Urinary bladder (tissue), 4 donors: ENCODE results near the gene GNLY. TPM values are rescaled to one million over a fixed set of nuclear protein-coding genes. Genes with fewer than 3 reads are reported as not detected.

ENCODE experiments used
- DNase-seq: peaks from one replicate; pipeline ENCODE4 v3.0.0-alpha.2; 2015; ENCODE audit errors: extremely low spot score
- H3K27ac ChIP-seq: one replicate; pipeline ENCODE4 v1.5.1; 2013; ENCODE audit warnings: low read depth, mild to moderate bottlenecking, moderate library complexity
- H3K36me3 ChIP-seq: one replicate; pipeline ENCODE4 v1.6.1; 2013; ENCODE audit warnings: mild to moderate bottlenecking, moderate library complexity; ENCODE audit not compliant: insufficient read depth
- H3K4me1 ChIP-seq: one replicate; pipeline ENCODE4 v1.6.1; 2013; ENCODE audit warnings: mild to moderate bottlenecking, moderate library complexity; ENCODE audit not compliant: insufficient read depth
- H3K4me3 ChIP-seq: one replicate; pipeline ENCODE4 v1.5.1; 2013; ENCODE audit warnings: low read depth, low read length
- WGBS: extraction: QIAGEN DNeasy Blood & Tissue Kit; methylation state at CpG from one replicate; pipeline ENCODE4 v1.1.7; 2013; 5-methylcytosine and 5-hydroxymethylcytosine counted together
- polyA plus RNA-seq: library from polyadenylated mRNA; stranded (reverse); fragments of 200-250 nt; gene quantifications from one replicate; pipeline ENCODE4 v1.2.3, GENCODE V29; 2013
- total RNA-seq: library from RNA; depleted of rRNA; stranded (reverse); fragments of >200 nt; gene quantifications from one replicate; pipeline ENCODE4 v1.2.3, GENCODE V29; 2014
- donor health status: healthy with polysubstance abuse.
- donor health status: healthy.

The GNLY gene
- total and polyA plus RNA-seq, 2 donors: 1.8 TPM; not detected in 1

DNA sequence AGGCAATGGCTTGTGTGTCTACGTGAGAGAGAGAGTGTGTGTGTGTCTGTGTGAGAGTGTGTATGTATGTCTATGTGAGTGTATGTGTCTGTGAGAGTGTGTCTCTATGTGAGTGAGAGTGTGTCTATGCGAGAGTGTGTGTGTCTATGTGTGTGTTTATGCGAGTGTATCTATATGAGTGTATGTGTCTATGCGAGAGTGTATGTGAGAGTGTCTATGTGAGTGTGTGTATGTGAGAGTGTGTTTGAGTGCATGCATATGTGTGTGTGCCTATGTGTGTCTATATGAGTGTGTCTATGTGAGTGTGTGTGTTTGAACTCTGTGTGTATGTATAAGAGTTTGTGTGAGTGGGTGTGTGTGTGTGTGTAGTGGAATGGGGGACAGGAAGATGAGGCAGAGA is 9.8 kb upstream of the GNLY start:
- H3K27ac ChIP-seq: no peak overlapping the region
- no peaks in the 10 kb centered on the region for H3K4me1 ChIP-seq
- H3K36me3 ChIP-seq: no peaks in the 10 kb centered on the region
- no peak for DNase-seq
- WGBS: 94% methylated on average over 4 of the region's 4 CpGs
- H3K4me3 ChIP-seq: no peak overlapping the region

DNA sequence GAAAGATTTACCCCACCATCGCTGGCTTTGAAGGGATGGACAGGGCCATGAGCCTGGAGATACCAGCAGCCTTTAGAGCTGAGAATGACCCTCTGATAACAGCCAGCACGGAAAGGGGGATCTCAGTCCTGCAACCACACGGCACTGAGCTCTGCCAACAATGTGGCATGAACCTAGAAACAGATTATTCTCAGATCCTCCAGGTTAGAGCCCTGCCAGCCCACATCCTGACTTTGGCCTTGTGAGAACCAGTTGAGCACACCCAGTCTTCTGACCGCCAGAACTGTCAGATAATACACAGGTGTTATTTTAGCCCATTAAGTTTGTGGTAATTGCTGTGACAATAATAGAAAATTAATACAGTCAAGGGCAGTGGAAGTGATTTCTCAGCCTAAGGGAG is 9.4 kb upstream of the GNLY start:
- Histone ChIP-seq H3K4me3 (no peak overlapping the region), H3K27ac (no peak overlapping the region), H3K36me3 (no peaks in the 10 kb centered on the region), H3K4me1 (no peaks in the 10 kb centered on the region)
- 72% methylated on average over 4 of the region's 4 CpGs for WGBS
- DNase-seq: no peak

DNA sequence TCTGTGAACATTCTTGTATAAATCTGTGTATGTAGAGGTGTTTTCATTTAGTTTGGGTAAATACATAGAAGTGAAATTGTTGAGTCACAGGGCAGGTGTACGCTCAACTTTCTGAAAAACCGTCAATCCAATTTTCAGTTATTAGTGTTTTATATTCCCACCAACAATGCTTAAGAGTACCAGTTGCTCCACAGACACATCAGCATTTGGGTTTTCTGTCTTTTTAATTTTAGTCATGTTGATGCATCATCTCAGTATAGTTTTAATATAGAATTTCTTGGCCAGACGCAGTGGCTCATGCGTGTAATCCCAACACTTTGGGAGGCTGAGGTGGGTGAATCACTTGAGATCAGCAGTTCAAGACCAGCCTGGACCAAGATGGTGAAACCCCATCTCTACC is 3.2 kb upstream of the GNLY start:
- 91% methylated on average over 4 of the region's 4 CpGs for WGBS
- no peaks in the 10 kb centered on the region for H3K36me3 ChIP-seq
- H3K4me1 ChIP-seq: no peaks in the 10 kb centered on the region
- no peak overlapping the region for H3K4me3 ChIP-seq
- DNase-seq: no peak
- no peak overlapping the region for H3K27ac ChIP-seq

DNA sequence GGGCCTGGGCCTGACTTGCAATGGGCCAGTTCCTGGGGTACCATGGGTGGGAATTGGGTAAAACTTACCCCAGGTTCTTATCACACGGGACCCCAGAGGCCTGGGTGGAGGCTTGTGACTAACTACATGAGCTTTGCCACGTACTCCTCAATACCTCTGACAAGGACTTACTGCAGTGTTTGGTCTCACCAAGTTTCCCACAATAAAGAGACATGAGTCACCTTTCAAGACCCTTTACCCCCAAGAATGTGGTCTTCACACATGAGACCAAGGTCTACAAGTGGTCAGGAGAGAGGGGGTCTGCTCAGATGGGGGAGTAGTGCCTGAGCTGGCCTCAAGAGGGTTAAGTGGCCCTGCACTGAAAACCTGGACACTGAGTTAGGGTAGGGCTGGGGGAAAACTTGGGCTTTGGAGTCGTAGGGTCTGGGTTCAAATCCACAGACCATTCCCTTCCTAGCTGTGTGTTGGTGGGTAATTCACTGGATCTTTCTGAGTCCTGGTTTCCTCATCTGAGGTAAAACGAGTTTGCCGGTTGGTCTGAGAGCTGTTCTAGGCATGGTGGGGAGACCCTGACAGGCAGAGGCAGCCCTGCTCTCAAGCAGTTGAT is 2.0 kb upstream of the GNLY start:
- no peak overlapping the region for H3K27ac ChIP-seq
- H3K4me3 ChIP-seq: no peak overlapping the region
- WGBS: 86% methylated on average over 5 of the region's 5 CpGs
- H3K4me1 ChIP-seq: no peaks in the 10 kb centered on the region
- DNase-seq: no peak
- H3K36me3 ChIP-seq: no peaks in the 10 kb centered on the region

DNA sequence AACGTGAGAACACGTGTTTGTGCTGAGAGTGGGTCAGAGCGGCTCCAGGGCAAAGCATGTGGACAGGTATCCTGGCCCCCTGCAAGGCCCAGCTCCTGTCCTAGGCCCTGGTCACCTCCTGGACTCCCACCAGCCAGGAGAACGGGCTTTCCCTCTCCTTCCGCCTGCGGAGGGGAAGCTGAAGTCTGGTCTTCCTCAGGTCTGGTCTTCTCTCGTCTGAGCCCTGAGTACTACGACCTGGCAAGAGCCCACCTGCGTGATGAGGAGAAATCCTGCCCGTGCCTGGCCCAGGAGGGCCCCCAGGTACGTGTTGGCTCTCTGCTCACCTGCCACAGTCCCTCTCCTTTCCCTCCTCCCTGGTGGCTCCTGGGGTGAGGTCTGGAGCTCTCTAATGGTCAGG is 963 bp downstream of the GNLY start:
- DNase-seq: no peak
- 89% methylated on average over 11 of the region's 11 CpGs for WGBS
- Histone ChIP-seq H3K4me3 (no peak overlapping the region), H3K4me1 (no peaks in the 10 kb centered on the region), H3K27ac (no peak overlapping the region), H3K36me3 (no peaks in the 10 kb centered on the region)

DNA sequence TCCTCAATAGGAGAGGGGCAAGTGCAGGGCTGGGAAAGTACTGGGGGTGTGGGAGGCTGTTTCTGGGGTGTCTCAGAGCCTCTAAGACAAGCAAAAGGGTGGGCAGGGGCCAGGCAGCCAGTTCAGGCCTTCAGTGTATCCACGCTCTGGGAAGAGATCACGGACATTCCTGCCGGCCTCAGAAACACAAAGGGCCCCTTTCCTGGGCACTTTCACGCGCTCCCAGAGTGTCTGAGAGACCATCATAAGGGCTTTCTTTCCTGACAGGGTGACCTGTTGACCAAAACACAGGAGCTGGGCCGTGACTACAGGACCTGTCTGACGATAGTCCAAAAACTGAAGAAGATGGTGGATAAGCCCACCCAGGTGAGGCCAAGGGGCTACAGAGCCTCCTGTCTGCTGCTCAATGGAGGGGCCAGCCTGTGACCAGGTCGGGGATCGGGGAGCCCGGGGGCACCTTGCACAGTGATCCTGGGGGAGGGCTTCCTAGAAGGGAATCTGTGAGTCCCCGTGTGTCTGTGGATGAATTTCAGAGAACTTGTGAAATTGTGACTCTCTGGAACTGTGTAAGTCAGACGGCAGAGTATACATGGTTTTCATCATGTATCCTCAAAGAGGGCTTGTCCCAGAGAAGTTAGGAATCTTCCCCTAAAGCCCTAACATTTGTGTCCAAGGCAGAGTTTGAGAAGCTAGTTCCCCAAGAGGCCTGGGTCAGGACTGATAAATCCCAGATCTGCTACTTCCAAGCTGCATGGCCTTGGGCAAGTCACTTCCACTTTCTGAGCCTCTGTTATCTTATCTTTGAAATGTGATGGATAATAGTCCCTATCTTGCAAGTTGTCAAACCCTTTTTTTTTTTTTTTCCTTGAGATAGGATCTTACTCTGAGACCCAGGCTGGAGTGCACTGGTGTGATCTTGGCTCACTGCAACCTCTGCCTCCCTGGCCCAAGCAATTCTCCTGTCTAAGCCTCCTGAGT is 1.8 kb downstream of the GNLY start:
- Histone ChIP-seq H3K4me1 (no peaks in the 10 kb centered on the region), H3K27ac (no peak overlapping the region), H3K36me3 (no peaks in the 10 kb centered on the region), H3K4me3 (no peak overlapping the region)
- no peak for DNase-seq
- 87% methylated on average over 12 of the region's 12 CpGs for WGBS

DNA sequence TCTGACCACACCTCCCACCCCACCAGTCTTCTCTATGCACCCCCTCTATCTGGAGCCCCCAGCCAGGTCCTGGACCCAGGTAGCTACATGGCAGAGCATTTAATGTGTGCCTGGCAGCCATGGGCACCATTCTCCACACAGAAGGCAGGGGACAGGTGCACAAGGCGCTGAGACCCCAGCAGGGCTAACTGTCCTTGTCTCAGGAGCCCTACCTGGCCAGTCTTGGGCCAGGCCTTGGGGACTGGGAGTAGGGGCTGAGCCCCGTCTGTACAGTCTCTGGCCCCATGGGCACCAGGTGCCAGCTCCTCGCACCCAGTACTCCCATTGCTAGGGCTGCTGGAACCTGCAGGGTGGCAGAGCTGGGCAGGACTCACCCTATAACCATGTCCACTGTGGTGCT is 2.9 kb downstream of the GNLY start:
- Histone ChIP-seq H3K27ac (no peak overlapping the region), H3K4me3 (no peak overlapping the region), H3K36me3 (no peaks in the 10 kb centered on the region), H3K4me1 (no peaks in the 10 kb centered on the region)
- whole genome bisulfite sequencing: 92% methylated on average over 3 of the region's 3 CpGs
- DNase-seq: no peak

DNA sequence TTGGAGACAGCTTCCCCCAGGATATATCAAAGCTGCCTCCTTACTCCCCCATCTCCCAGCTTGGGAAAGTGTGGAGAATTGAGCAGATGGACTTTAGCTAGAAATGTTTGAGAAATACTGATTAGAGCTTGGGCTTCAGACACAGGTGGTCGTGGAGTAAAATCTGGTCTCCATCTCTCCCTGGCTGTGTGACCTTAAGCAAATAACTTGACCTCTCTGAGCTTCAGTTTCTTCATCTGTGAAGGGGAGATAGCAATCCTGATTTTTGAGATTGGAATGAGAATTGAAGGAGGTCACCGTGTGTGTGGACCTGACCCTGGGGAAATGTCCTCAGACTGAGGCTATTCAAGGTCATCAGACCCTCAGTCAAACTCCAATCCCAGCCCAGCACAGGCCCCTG is 3.6 kb downstream of the GNLY start:
- no peaks in the 10 kb centered on the region for H3K36me3 ChIP-seq
- WGBS: 61% methylated on average over 2 of the region's 2 CpGs

DNA sequence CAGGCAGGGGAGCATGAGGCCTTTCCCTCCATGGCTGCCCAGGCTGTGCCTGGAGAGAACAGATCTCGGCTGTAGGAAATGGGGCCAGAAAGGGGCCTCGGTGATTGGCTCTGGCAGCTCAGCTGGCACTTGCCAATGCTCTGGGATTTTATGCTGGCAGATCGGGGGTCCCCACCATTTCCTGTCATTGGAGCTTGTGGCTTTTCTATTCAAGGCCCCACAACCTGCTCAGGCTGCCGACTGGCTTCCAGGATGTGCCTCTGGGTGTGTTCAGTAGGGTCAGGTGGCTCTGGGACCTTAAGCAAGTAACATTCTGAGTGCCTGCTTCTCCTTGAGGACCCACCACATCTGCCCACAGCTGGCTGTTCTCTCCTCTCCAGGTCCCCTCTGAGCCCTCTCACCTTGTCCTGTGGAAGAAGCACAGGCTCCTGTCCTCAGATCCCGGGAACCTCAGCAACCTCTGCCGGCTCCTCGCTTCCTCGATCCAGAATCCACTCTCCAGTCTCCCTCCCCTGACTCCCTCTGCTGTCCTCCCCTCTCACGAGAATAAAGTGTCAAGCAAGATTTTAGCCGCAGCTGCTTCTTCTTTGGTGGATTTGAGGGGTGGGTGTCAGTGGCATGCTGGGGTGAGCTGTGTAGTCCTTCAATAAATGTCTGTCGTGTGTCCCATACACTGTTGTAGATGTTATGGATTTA is 4.2 kb downstream of the GNLY start:
- Histone ChIP-seq H3K27ac (no peak overlapping the region), H3K36me3 (no peaks in the 10 kb centered on the region), H3K4me3 (no peak overlapping the region), H3K4me1 (no peaks in the 10 kb centered on the region)
- no peak for DNase-seq
- WGBS: 65% methylated on average over 11 of the region's 11 CpGs

More for the DNA sequence above, 3.6 kb downstream of the GNLY start:
- Histone ChIP-seq H3K4me1 (no peaks in the 10 kb centered on the region), H3K27ac (no peak overlapping the region), H3K4me3 (no peak overlapping the region)
- DNase-seq: no peak

DNA sequence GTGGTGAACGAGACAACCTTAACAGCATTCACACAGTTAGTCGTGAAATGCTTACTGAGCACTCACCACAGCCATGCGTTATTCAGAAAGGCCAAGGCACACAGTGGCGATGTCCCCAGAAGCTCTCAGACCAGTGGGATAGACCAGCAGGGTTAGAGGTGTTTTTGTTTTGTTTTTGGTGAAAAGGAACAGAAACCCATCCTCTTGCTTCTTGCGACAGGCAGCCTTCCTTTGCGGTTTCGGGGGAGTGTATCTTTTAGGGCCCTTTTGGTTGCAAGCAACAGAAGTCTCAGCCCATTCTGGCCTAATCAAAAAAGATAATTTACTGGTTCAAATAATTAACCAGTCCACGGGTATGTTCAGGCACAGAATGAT is 4.7 kb downstream of the GNLY start:
- H3K4me3 ChIP-seq: no peak overlapping the region
- H3K27ac ChIP-seq: no peak overlapping the region
- no peaks in the 10 kb centered on the region for H3K36me3 ChIP-seq
- no peaks in the 10 kb centered on the region for H3K4me1 ChIP-seq
- WGBS: 82% methylated on average over 8 of the region's 8 CpGs
- no peak for DNase-seq

DNA sequence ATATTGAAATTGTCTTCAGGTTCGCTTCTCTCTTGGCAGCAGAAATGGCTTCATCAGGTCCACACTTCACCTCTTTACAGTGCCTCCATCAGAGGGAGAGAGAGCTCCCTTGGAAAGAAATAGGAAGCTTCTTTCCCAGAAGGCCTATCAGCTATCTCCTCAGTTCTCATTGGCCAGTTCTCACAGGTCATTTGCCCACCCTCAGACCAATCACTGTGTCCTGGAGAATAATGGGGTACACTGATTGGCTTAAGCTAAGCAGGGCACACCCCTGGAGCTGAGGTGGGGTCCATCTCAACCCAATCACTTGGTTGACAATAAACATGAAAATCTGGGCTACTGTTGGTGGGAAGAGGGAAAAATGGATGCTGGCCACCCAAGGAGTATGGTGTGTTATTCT is 5.2 kb downstream of the GNLY start:
- Histone ChIP-seq H3K4me1 (no peaks in the 10 kb centered on the region), H3K36me3 (no peaks in the 10 kb centered on the region), H3K27ac (no peak overlapping the region), H3K4me3 (no peak overlapping the region)
- DNase-seq: no peak
- WGBS: 92% methylated on average over 1 of the region's 1 CpG

DNA sequence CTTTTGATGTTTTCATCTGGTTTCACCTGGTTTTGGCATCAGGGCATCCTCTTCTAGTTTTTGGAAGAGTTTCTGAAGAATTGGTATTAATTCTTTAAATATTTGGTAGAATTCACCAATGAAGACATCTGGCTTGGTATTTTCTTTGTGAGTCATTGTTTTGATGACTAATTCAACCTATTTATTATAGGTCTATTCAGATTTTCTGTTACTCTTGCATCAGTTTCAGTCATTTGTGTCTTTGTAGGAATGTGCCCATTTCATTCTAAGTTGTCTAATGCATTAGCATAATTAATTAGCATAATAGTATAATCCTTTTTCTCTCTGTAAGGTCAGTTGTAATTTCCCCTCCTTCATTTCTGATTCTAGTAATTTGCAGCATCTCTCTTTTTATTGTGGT is 8.0 kb downstream of the GNLY start:
- H3K4me3 ChIP-seq: no peak overlapping the region
- H3K4me1 ChIP-seq: no peaks in the 10 kb centered on the region
- no peak for DNase-seq
- no peaks in the 10 kb centered on the region for H3K36me3 ChIP-seq
- no peak overlapping the region for H3K27ac ChIP-seq

DNA sequence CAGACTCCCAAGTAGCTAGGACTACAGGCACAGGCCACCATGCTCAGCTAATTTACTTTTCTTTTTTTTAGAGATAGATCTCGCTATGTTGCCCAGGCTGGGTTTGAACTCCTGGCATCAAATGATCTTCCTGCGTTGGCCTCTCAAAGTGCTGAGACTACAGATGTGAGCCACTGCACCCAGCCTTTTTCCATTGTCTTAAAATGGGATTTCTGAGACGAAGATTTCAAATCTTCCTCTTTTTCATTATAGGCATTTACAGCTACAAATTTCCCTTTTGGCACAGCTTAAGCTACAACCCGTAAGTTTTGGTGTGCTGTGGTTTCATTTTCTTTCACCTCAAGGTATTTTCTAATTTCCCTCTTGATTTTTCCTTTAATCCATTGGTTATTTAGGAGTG is 8.6 kb downstream of the GNLY start:
- no peak overlapping the region for H3K27ac ChIP-seq
- 78% methylated on average over 4 of the region's 4 CpGs for WGBS
- no peaks in the 10 kb centered on the region for H3K36me3 ChIP-seq
- no peak overlapping the region for H3K4me3 ChIP-seq
- DNase-seq: no peak
- H3K4me1 ChIP-seq: no peaks in the 10 kb centered on the region

DNA sequence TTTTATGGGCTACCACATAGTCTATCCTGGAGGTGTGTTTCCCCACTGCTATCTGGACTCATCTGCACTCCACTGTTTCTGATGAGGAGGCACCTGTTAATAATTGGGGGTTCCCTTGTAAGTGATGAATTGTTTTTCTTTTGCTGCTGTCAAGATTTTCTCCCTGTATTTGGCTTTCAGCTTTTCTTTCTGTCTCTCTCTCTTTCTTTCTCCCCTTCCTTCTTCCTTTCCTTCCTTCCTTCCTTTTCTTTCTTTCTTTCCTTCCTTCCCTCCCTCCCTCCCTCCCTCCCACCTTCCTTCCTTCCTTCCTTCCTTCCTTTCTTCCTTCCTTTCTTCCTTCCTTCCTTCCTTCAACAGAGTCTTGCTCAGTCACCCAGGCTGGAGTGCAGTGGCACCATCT is 9.2 kb downstream of the GNLY start:
- H3K4me1 ChIP-seq: no peaks in the 10 kb centered on the region
- H3K27ac ChIP-seq: no peak overlapping the region
- H3K36me3 ChIP-seq: no peaks in the 10 kb centered on the region
- DNase-seq: no peak
- no peak overlapping the region for H3K4me3 ChIP-seq
